ENCODE results near the gene UBAP2. TPM values are rescaled to one million over a fixed set of nuclear protein-coding genes. Genes with fewer than 3 reads are reported as not detected.

The UBAP2 gene
- total RNA-seq, 1 experiment from 2014 or later: 60.8 TPM

DNA sequence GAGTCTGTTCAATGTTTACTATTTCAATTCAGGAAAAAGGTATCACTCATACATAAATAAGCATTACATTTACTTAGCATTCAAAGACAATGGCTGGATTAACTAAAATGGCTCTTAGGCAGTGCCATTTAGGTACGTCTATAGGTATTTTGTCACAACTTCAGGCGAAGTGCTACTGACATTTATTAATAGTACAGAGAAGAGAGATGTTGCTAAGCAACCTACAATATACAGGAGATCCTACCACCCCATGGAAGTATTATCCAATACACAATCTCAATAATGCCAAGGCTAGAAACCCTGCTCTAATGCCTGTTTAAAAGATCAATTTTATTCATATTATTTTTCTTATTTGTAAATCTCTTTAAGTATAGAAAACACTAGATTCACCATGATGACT lies 76.0 kb downstream of the UBAP2 start:
- DNase-seq: no peak
- H3K4me1 ChIP-seq (ENCODE audit: insufficient read depth, low read length): no peaks in the 10 kb centered on the region
- no peaks in the 10 kb centered on the region for H4K20me1 ChIP-seq (ENCODE audit: control insufficient read depth, insufficient read depth, insufficient read length)
- Mint-ChIP-seq H3K4me3 (no peak overlapping the region), H3K27me3 (ENCODE audit: low read depth) (no peaks in the 10 kb centered on the region), H3K27ac (no peak overlapping the region), H3K9me3 (no peaks in the 10 kb centered on the region), H3K4me1 (no peaks in the 10 kb centered on the region), H3K36me3 (ENCODE audit: insufficient read depth in 1 of 3, low read depth in 3 of 3) (peaks cover 11 to 58% (median 52%) of the 10 kb centered on the region in 3 experiments; a peak in 6 of 7 replicates)
- H4K91ac ChIP-seq (ENCODE audit: insufficient read length, low read depth, low read length): no peak overlapping the region
- no peak overlapping the region for H2AK5ac ChIP-seq (ENCODE audit: insufficient read length, low read length)
- no peak overlapping the region for H3K23ac ChIP-seq (ENCODE audit: insufficient read length, low read depth, low read length)
- no peak overlapping the region for H2AFZ ChIP-seq (ENCODE audit: low read length)
- H3K79me1 ChIP-seq (ENCODE audit: insufficient read depth, low read depth, low read length, poor library complexity, severe bottlenecking): no peaks in the 10 kb centered on the region
- H4K5ac ChIP-seq (ENCODE audit: insufficient read length, low read depth, low read length): no peak overlapping the region
- no CpG with 5 or more reads among the region's 2 CpGs for WGBS (ENCODE audit: extremely low coverage, insufficient read length, low lambda C conversion rate)
- no peaks in the 10 kb centered on the region for H3K79me2 ChIP-seq (ENCODE audit: insufficient read depth, low read length)
- no peak overlapping the region for H2BK120ac ChIP-seq (ENCODE audit: low read depth, low read length, poor library complexity, severe bottlenecking)
- H3K9ac ChIP-seq (ENCODE audit: extremely low read depth, insufficient read length, low read length): no peak overlapping the region
- H2BK20ac ChIP-seq (ENCODE audit: low read depth, low read length, poor library complexity, severe bottlenecking): no peak overlapping the region
- H3K27me3 ChIP-seq (ENCODE audit: insufficient read depth, low read length): no peaks in the 10 kb centered on the region
- H3K27ac ChIP-seq (ENCODE audit: insufficient read length, low read depth, low read length): no peak overlapping the region
- H3K56ac ChIP-seq (ENCODE audit: insufficient read length, low read depth, low read length): no peak overlapping the region
- H3K23me2 ChIP-seq (ENCODE audit: insufficient read length, low read depth, low read length, poor library complexity, severe bottlenecking): no peaks in the 10 kb centered on the region
- H2BK15ac ChIP-seq (ENCODE audit: low read depth, low read length): no peak overlapping the region
- no peak overlapping the region for H3T11ph ChIP-seq (ENCODE audit: low read length)
- H3K9me3 ChIP-seq (ENCODE audit: control insufficient read depth, low read depth, low read length): no peaks in the 10 kb centered on the region
- no peak overlapping the region for H4K8ac ChIP-seq (replicated peaks; ENCODE audit: insufficient read length, low read depth, low read length)
- H2BK5ac ChIP-seq (ENCODE audit: insufficient read length, low read length): no peak overlapping the region
- no peak overlapping the region for H3K18ac ChIP-seq (ENCODE audit: insufficient read length, low read depth, low read length)
- H3K14ac ChIP-seq (ENCODE audit: insufficient read depth, low read length): no peak overlapping the region
- TF ChIP-seq, protein P1, sequence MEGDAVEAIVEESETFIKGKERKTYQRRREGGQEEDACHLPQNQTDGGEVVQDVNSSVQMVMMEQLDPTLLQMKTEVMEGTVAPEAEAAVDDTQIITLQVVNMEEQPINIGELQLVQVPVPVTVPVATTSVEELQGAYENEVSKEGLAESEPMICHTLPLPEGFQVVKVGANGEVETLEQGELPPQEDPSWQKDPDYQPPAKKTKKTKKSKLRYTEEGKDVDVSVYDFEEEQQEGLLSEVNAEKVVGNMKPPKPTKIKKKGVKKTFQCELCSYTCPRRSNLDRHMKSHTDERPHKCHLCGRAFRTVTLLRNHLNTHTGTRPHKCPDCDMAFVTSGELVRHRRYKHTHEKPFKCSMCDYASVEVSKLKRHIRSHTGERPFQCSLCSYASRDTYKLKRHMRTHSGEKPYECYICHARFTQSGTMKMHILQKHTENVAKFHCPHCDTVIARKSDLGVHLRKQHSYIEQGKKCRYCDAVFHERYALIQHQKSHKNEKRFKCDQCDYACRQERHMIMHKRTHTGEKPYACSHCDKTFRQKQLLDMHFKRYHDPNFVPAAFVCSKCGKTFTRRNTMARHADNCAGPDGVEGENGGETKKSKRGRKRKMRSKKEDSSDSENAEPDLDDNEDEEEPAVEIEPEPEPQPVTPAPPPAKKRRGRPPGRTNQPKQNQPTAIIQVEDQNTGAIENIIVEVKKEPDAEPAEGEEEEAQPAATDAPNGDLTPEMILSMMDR (conservative IDR thresholded peaks at IDR 0.05): no peak
- H3K4ac ChIP-seq (ENCODE audit: low read depth, low read length): no peak overlapping the region
- H2BK12ac ChIP-seq (ENCODE audit: insufficient read length, low read depth, low read length): no peak overlapping the region
- H3K4me2 ChIP-seq (ENCODE audit: insufficient read depth, insufficient read length, low read length): no peak overlapping the region

Data from H9 (cell line).